Upper lobe of right lung (tissue), 1 donor: ENCODE measurements around the gene PARD3B. TPM values are rescaled to one million over a fixed set of nuclear protein-coding genes. Genes with fewer than 3 reads are reported as not detected.

Source experiments
- ATAC-seq: fragments of 200-7000 bp; cut with Tn5 transposase; one replicate; pipeline ENCODE4 v1.9.1; 2020; ENCODE audit warnings: mild to moderate bottlenecking, moderate library complexity
- DNase-seq: peaks from one replicate; pipeline ENCODE4 v3.0.0-alpha.2; 2020
- H3K27ac ChIP-seq: fragments of 200-600 bp; one replicate; pipeline ENCODE4 v1.8.0; 2022
- H3K27me3 ChIP-seq: fragments of 200-600 bp; one replicate; pipeline ENCODE4 v1.8.0; 2022; ENCODE audit warnings: mild to moderate bottlenecking
- H3K36me3 ChIP-seq: fragments of 200-600 bp; one replicate; pipeline ENCODE4 v1.8.0; 2022
- H3K4me1 ChIP-seq: fragments of 200-600 bp; one replicate; pipeline ENCODE4 v1.8.0; 2022
- H3K4me3 ChIP-seq: fragments of 200-600 bp; one replicate; pipeline ENCODE4 v1.8.0; 2022; ENCODE audit warnings: mild to moderate bottlenecking
- H3K9me3 ChIP-seq: fragments of 200-600 bp; one replicate; pipeline ENCODE4 v1.8.0; 2022
- CTCF ChIP-seq: fragments of 200-600 bp; IDR thresholded peaks from one replicate; pipeline ENCODE4 v1.8.0; 2022; ENCODE audit warnings: antibody characterized with exemption
- intact Hi-C: fragments of 100-400 bp; cut with DNase I; formaldehyde crosslinking; loops from one replicate; pipeline ENCODE4 v1.11.0; 2022
- total RNA-seq: library from RNA; stranded (reverse); fragmentation: NEBNext Ultra II Directional; extraction: Animal tissue kit (Norgen Biotek cat#: 25700); gene quantifications from one replicate; pipeline ENCODE4 v1.2.1, GENCODE V29; 2021
- donor health status: DM: no; HTN: yes; CAD: no; lungs with severe emphysema.

The PARD3B gene
- total RNA-seq, 1 donor from 2014 or later, result 32.5 TPM

DNA sequence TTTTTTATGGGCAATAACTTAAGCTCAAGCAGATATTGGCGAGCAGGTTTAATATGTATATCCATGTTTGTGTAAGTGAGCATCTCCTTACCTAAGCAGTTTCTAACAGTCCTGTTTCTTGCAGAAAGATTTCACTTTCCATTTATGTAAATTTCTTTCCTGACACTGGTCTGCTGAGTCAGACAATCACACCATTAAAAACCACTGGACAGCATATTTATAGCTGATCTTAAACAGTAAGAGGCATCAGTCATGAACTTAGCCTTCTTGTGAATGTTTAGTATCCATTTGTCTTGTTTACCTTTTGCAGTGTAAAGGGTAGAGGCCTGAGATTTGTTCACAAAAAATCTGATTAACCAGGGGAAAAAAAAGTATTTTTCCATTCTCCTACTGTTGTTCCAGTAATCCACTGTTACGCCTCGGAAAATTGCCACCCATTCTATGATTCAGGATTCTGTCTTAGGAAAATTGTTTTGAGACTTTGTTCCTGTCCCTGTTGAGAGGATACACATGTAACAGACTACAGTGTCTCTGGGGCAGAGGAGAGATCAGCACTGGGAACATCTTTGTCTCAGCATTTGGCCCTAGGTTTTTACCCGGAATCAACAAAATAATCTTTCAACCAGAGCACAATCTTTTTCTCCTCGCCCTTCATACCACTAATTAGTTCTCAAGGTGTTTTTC is 616.0 kb downstream of the PARD3B start:
- H3K4me1 ChIP-seq, result no peaks in the 10 kb centered on the region
- intact Hi-C loops, result no loop called here
- no peak for TF ChIP-seq CTCF
- no peaks in the 10 kb centered on the region for H3K9me3 ChIP-seq
- DNase-seq (no peak), ATAC-seq (no peak)
- H3K36me3 ChIP-seq, result no peaks in the 10 kb centered on the region
- H3K4me3 ChIP-seq, result no peak overlapping the region
- no peaks in the 10 kb centered on the region for H3K27me3 ChIP-seq
- no peak overlapping the region for H3K27ac ChIP-seq

DNA sequence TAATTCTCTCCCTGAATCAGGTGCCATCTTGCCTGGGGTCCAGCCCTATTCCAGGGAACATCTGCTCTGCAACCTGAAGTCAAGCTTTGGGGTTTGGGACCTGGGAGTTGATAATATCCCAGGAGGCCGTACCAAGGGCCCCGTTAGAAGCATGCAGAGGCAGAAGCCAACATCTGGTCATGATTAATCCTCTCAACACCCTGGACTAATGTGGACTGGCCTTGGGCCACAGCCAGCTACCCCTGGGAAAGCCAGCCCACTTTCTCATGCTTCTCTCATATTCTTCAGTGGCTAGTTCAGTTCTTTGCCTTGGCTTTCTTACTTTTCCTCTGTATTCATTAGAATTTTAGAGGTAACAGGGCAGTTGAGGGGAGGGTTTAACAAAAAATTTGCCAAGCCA is 621.5 kb downstream of the PARD3B start:
- no peak for ATAC-seq
- no peak overlapping the region for H3K4me3 ChIP-seq
- no peaks in the 10 kb centered on the region for H3K36me3 ChIP-seq
- no peaks in the 10 kb centered on the region for H3K4me1 ChIP-seq
- H3K27me3 ChIP-seq, result no peaks in the 10 kb centered on the region
- no peaks in the 10 kb centered on the region for H3K9me3 ChIP-seq
- no peak overlapping the region for H3K27ac ChIP-seq
- intact Hi-C loops, result no loop called here
- no peak for TF ChIP-seq CTCF
- DNase-seq, result no peak

- ATAC-seq, result no peak
- intact Hi-C loops, result no loop called here
- DNase-seq, result no peak
Observed at GRCh38 chr2:205169012-205169411, 623.7 kb downstream of the PARD3B start.

GRCh38 chr2:205169464-205169863 is 624.2 kb downstream of the PARD3B start:
- ATAC-seq (no peak), DNase-seq (no peak)
- H3K36me3 ChIP-seq, result no peaks in the 10 kb centered on the region
- H3K27ac ChIP-seq, result no peak overlapping the region
- H3K4me1 ChIP-seq, result no peaks in the 10 kb centered on the region
- no peak for TF ChIP-seq CTCF
- H3K27me3 ChIP-seq, result no peaks in the 10 kb centered on the region
- no peaks in the 10 kb centered on the region for H3K9me3 ChIP-seq
- H3K4me3 ChIP-seq, result no peak overlapping the region
- intact Hi-C loops, result no loop called here

More at GRCh38 chr2:205169012-205169411, 623.7 kb downstream of the PARD3B start:
- H3K4me3 ChIP-seq, result no peak overlapping the region
- no peaks in the 10 kb centered on the region for H3K36me3 ChIP-seq
- no peak overlapping the region for H3K27ac ChIP-seq
- H3K4me1 ChIP-seq, result no peaks in the 10 kb centered on the region
- no peaks in the 10 kb centered on the region for H3K9me3 ChIP-seq
- no peaks in the 10 kb centered on the region for H3K27me3 ChIP-seq
- TF ChIP-seq CTCF, result no peak

GRCh38 chr2:205170399-205170798 is 625.1 kb downstream of the PARD3B start:
- intact Hi-C loops, result no loop called here

More at GRCh38 chr2:205170399-205170798, 625.1 kb downstream of the PARD3B start:
- DNase-seq (no peak), ATAC-seq (no peak)
- Histone ChIP-seq H3K4me3 (no peak overlapping the region), H3K4me1 (no peaks in the 10 kb centered on the region), H3K36me3 (no peaks in the 10 kb centered on the region), H3K9me3 (no peaks in the 10 kb centered on the region), H3K27me3 (no peaks in the 10 kb centered on the region), H3K27ac (no peak overlapping the region)
- no peak for TF ChIP-seq CTCF
